ENCODE results near the gene SSBP3. TPM values are rescaled to one million over a fixed set of nuclear protein-coding genes. Genes with fewer than 3 reads are reported as not detected.
A peak's percentile ranks its signal among the peaks of the same experiment; 100 is the strongest.

SSBP3 gene
- total and polyA plus RNA-seq, 2 of the 13 experiments (the other 11 are each of a cell fraction or from before 2014, with no cell fraction given): 8.5 to 17.6 TPM

DNA sequence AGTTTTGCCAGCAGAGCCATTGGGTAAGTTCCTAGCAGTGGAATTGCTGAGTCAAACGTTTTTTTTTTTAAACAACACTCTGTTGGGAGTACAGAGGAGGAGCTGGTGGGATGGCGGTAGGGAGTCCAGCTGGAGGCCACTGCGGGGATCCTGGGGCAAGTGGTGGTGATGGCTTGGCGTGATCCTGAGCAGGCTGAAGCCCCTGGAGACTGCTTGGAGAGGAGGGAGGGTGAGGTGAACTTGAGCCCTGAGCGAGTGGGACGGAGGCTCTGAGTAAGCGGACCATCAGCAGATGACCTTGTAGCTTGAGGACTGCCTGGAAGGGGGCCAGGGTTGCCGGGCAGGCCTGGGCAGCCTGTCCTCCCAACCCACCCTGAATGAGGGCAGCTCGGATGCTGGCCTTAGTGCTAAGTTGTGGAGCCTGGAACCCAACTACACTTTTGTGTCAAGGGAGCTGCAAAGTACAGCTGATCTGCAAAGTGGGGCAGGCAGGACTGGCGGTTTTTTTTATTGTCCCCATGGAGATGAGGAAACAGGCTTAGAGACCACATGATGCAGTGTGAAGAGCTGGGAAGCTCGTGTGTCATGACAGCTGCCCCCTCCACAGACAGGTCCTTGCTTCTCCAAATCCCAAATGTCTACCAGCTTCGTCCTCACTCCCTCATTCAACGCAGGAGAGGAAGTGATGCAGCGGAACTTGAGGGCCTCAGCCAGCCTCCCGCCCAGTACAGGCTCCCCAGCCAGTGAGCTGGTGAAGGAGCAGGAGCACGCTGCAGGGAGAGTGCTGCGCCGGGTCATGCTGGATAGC, 186.0 kb downstream of the SSBP3 start:
- Histone ChIP-seq H3K27me3 (ENCODE audit: control insufficient read depth in 1 of 2, insufficient read depth in 2 of 2, low read length in 2 of 2) (no peaks in the 10 kb centered on the region), H3K4me1 (ENCODE audit: insufficient read depth, low read length) (peaks cover 27% of the 10 kb centered on the region), H3K36me3 (replicated peaks in 1 of 2; ENCODE audit: control insufficient read depth in 1 of 2, insufficient read depth in 2 of 2, low read length in 2 of 2) (peaks cover 31 to 57% of the 10 kb centered on the region in 2 experiments; a peak in 4 of 5 replicates), H3K79me2 (ENCODE audit: insufficient read depth, low read length) (no peaks in the 10 kb centered on the region), H3K4me2 (ENCODE audit: low read depth, low read length) (no peak overlapping the region), H3K27ac (ENCODE audit: extremely low read length, insufficient read depth, low read length) (peak overlapping the region; percentile 8), H2AFZ (ENCODE audit: low read length) (no peak overlapping the region), H4K20me1 (ENCODE audit: insufficient read depth, low read length) (no peaks in the 10 kb centered on the region), H3K9ac (ENCODE audit: insufficient read depth, low read depth, low read length) (no peak overlapping the region), H3K9me3 (ENCODE audit: low read length) (no peaks in the 10 kb centered on the region), H3K4me3 (replicated peaks in 1 of 3; ENCODE audit: insufficient read depth in 1 of 3, low read depth in 2 of 3, low read length in 3 of 3) (no peak overlapping the region)
- POLR2A ChIA-PET: interaction anchor here (1.2 to 1.4 kb wide), 3 partner anchors 16 to 103 kb away, joined by 3 to 7 read pairs (median 3); partner anchors contain the start of genes CYB5RL and MRPL37
- CTCF ChIA-PET (ENCODE audit: low intra/inter-chr PET ratio, low total read pairs): no interaction called here
- ATAC-seq (peak; percentile 46), DNase-seq (ENCODE audit: low spot score) (peak; percentile 13), FAIRE-seq (no peak)
- WGBS (ENCODE audit: low lambda C conversion rate): 66% methylated on average over 13 of the region's 18 CpGs
- intact Hi-C loops (cut with micrococcal nuclease; ENCODE audit: unreplicated experiment) (no loop called here), in situ Hi-C loops (cut with HindIII; ENCODE audit: extremely low pct_ligation_motif_present, low pct_unique_long_range_greater_than_20kb) (no loop called here)
- no TSS peak for BruUV-seq (replicated peaks)
- TF ChIP-seq PAXIP1 (CRISPR knock-in tag; conservative IDR thresholded peaks at IDR 0.05): no peak
- TF ChIP-seq ZBTB40 (IDR thresholded peaks at IDR 0.05): no peak
- no peak for TF ChIP-seq ZBTB40 (CRISPR knock-in tag; IDR thresholded peaks at IDR 0.05)
- TF ChIP-seq MIER3 (CRISPR knock-in tag; IDR thresholded peaks at IDR 0.05; ENCODE audit: borderline replicate concordance): no peak
- peak; percentile 86 for TF ChIP-seq MAFF (IDR thresholded peaks at IDR 0.05; ENCODE audit: low read depth, low read length)
- TF ChIP-seq ZFP36L1 (CRISPR knock-in tag; IDR thresholded peaks at IDR 0.05): no peak
- no peak for TF ChIP-seq ZNF614 (CRISPR knock-in tag; IDR thresholded peaks at IDR 0.05; ENCODE audit: borderline replicate concordance)
- TF ChIP-seq PHF20 (CRISPR knock-in tag; IDR thresholded peaks at IDR 0.05): no peak
- peak; percentile 56; the same call in 1 of the 2 replicates for TF ChIP-seq RFX5 (IDR thresholded peaks at IDR 0.05; ENCODE audit: low read depth, low read length)
